Right forelimb (tissue), 1 donor: ENCODE results near the gene CNFN.

Experiments
- DNase-seq: peaks from one replicate; pipeline ENCODE4 v3.0.0-alpha.2; 2018

CNFN gene

DNA sequence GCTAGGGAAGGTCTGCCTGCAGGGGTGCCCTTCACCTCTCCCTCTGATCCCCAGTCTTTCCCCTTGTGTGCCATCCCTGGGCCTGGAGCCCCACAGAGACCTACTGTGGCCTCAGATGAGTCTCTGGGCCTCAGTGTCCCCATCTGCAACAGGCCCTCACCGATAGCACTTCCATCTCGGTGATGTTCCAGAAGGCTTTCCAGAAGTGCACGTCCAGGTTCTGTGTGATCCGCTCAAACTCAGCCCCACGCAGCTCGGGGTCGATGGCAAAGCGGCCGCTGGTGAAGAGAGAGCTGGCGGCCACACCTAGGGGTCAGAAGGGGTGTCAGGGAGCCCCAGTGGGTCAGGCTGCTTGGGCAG, 17.7 kb upstream of the CNFN start:
- no peak for DNase-seq

DNA sequence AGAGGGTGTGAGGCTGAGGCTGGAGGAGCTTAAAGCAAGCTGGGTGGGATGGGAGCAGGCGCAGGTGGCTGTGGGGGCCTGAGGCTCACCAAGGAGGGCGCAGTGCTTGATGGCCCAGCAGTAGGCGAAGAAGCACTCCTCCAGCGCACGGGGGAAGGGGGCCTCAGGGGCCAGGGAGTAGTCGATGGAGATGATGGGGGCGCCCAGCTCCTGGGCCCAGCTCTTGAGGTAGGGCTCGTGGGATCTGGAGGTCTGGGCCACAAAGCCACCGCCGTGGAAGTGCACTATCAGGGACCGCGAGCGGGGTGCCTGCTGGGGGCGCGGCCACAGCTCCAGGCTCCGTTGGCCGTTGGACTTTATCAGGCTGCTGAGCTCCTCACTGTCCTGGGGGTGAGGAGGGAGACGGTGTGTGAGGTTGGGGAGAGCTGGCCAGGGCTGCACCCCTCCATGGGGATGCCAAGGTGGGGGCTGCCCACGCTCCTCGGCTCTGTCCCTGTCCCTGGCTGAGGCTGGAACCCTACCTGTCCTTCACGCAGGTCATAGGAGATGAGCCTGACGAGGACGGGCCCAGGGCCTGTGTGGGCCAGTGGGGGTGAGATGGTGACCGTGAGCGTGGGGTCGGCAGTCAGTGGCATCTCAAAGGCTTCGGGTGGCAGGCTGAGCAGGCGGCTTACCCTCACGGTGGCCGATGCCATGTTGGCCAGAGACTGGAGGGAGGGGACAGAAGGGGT, 17.2 kb upstream of the CNFN start:
- no peak for DNase-seq

DNA sequence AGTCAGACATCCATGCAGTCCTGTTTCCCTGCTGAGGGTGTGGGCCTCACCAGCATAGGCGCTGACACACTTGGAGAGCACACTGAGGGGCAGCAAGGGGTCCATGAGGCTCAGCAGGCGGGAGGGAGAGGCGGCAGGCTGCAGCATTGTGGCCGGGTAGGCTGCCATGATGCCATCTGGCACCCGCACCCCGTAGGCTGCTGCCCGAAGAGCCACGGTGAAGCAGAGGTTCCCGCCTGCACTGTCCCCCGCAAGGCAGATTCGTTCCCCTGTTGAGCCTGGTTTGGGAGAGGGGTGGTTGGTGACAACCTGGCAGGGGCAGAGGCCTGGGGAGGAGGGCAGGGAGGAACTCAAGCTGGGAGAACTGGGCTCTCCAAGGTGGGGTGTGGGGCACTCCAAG, 16.0 kb upstream of the CNFN start:
- no peak for DNase-seq

DNA sequence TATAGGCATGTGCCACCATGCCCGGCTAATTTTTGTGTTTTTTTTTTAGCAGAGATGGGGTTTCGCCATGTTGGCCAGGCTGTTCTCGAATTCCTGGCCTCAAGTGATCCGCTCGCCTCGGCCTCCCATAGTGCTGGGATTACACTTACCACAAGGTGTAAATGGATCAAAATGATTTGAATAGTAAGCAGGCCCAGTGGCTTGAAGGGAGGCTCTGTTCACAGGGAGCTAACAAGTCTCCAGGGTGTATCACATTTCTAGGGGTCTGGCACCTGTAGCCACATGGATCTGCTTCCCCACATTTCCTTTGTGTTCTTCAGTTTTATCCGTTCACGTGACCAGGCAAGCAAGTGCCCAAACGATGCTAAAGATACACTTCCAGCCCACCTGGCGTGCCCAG, 13.5 kb upstream of the CNFN start:
- DNase-seq = no peak

DNA sequence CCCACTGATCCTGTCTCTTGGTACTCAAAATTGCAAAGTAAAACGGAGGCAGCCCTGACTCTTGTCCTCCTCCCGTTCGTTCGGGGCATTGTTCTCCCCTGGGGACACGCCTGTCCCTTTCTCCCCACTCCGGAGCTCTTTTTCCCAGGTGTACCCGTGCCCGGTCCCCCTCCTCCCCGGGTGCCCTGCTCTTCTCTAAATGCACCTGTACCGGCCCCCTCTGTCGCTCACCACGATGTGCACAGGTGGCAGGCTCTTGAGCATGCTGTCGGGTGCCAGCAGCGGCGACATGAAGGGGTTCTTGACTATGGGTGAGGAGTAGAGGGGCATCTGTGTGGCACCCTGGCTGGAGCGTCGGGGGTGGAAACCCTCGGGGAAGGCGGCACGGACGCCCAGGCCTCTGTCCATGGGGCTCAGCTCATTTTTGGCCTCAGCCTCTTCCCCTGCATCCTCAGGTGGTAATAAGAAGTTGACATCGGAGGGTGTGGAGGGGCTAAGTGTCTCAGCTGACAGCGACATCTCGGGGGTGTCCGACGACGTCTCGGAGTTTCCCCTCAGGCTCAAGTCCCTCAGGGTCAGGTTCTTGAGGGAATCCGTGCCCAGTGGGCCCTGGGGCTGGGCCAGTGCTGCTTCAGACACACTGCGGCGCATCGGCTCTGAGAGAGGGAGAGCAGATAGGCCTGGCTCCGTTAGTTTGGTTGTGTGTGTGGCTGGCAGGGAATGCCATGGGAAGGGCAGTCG, 12.4 kb upstream of the CNFN start:
- DNase-seq = no peak

DNA sequence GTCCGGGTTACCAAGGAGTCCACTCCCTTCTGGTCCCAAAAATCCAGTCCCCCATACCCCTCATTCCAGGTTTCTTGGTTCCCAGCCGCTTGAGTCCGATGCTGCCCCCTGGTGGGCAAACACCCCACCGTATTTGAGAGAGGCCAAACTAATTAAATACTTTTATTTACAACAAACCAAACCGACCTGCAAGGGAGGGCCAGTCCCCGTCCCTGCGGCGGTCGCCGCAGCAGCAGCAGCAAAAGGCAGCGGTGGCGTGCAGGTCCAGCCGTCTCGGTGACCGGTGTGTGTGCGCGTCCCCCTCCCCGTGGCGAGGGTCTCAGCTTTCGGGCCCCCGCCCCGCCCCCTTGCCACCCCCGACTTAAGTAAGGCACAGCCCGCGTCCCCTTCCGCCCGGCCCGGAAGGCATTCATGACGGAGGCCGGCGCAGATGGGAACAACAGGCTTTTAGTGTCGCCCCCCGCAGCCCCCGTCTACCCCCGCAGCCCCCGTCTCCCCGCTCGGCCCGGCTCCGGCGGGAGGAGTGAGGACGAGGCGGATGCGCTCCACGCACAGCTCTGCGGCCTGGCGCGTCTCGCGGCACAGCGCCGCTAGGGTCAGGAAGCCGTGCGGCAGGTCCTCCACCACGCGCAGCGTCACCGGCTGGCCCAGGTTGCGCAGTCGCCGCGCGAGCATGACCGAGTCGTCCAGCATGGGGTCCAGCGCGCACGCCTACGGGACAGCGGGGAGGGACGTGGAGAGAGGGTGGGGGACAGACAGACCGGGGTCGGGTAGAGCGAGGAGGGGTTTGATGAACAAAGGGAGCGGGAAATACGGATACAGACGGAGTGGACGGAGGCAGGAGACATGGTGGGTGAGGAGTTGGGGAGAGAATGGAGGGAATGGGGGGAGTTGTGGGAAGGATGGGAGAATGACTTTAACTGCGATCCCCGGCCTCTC, 11.5 kb upstream of the CNFN start:
- DNase-seq = peak; percentile 90

DNA sequence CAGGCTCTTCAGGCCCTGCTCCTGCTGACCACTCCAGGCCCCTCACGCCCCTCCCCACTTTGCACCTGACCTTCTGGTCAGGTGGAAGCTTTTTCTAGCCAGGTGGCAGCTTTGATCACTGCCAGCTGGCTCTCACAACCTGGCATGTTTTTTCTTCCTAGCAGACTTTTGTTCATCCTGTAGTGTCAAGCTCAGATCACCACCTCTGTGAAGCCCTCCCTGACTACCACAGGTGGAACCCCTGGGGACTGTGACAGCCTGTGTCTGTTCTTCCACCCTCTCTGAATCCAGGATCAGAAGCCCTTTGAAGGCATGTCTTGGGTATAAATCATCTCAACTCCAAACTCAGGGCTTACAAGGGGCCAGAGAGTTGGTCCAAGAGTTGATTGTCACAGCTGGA, 10.3 kb upstream of the CNFN start:
- no peak for DNase-seq

DNA sequence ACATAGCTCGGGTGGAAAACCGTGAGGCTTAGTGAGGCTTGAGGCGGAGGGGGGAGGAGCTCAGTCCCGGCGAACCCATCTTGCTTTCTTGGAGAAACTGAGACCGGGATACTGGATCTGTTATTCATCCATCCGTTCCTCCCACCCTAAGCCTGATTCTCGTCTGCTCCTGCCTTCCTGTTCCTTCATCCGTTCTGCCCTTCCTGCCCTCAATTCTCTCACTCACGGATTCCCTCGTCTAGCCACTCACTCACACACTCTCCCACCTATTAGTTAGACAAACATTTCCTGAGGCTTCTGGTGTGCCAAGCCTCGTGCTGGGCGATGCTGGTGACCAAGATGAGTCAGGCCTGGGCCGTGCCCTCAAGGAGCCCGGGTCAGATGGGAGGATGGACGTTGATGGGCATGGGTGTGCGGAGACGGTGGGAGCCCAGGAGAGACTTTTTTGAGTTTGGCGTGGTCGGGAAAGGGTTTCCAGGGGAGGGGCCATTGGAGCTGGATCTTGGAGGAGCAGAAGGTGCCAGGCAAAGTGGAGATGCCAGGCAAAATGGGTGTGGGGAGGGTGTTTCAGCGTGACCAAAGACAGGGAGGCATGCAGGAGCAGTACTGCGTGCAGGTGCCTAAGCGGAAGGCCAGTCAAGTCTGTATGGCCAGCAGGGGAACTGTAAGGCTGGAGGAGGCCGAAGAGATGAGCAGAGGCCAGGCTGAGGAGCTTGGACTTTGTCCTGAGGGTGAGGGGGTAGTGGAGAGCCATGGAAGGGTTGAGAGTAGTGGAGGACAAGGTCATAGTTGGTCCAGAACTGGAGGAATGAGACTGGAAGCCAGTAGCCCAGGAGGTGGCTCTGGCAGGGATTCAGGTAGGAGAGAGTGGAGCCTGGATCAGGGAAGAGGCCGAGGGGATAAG, 7.4 kb upstream of the CNFN start:
- DNase-seq = no peak

DNA sequence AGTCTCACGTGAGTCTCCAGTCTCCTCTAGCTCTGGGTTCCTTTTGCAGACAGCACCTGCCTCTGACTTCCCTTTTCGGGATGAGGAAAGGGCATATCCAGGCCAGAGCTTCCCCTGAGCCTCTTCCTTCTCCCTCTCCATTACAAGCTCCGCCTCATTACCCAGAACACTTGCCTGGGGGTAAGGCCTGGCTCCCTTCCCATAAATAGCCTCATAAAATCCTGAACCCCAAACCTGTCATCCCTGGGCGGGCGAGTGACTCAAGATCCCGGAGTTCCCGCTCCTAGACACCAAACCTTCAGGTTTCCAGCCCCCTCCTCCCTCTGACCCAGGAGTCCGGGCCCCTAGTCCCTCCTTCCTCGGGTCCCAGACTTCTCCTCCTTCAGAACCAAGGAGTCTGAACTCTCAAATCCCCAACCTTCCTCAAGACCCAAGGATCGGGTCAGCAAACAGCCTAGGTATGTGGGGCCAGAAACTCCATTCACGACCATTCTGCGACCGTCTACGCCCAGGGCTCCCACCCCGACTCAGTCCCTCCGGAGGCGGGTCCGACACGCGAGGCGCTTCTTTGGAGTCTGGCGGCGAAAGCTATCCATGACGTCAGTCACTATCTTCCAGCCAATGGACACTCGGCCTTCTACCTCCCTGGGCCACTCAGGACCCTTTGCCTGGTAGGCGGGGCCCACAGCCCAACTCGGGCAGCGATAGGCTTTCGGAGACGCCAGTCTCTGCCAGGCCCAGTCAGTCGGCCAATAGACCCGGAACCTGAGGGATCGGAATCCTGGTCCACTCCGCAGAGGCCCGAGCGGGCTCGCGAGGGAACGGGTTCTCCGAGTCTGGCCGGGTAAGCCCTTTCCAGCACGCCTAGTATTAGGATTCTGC, 6.5 kb upstream of the CNFN start:
- DNase-seq = peak; percentile 99

DNA sequence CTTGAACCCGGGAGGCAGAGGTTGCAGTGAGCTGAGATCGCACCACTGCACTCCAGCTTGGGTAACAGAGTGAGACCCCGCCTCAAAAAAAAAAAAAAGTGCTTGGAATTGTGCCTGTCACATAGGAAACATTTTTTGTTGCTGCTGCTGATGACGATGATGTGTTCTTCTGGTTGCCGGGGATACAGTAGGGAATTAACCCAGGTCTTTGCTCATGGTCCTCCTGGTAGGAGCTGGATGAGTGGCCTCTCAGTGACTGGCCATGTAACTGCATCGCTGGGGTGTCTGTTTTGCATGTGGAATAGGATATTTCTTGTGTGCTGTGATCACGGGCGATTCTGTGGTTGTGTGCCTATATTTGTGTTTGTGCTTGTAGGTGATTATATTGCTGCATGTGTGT, 4.7 kb upstream of the CNFN start:
- no peak for DNase-seq

DNA sequence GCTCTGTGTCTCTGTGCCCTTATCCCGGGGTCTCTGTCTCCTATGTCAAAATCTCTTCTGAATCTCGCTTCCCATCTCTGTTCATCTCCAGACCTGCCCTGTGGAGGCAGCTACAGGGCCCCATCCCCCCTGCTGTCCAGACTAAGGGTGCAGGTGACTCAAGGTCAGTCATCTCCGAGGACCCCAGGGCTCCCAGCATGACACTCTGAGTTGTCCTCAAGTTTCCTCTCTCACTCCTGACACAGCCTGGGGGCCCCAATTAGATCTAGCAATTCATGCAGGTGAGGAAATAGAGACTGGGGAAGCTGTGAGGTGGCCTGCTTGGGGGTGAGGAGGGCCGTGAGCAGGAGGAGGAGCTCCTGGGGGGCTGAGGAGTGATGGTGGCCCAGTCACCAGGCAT, 2.1 kb upstream of the CNFN start:
- no peak for DNase-seq

DNA sequence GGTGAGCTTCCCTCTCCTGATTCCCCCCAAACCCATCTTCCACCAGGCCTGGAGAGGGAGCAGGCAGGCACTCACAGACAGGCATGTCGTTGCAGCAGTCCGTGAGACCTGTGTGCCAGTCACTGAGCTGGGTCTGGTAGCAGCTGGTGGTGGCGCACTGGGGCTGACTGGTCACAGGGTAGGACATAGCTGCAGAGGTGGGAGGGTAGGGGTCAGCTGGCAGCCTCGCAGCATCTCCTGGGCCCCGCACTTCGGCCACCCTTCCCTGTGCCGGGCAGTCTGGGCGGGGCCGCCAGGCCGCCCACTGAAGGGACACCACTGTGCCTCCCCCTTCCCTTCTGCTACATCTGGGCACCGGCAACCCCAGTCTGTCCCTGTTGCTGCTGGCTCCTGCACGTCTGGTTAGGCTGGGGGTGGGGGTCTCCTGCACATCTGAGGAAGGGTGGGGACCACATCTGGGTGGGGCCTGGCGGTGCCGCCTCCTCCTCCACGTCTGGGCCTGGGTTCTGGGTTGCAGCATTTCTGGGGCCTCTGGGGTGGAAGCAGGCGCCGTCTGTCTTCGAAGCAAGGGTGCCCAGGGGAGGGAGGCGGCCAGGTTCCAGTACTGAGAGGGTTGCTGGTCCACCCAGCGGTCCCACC, 1.1 kb downstream of the CNFN start:
- DNase-seq = no peak

DNA sequence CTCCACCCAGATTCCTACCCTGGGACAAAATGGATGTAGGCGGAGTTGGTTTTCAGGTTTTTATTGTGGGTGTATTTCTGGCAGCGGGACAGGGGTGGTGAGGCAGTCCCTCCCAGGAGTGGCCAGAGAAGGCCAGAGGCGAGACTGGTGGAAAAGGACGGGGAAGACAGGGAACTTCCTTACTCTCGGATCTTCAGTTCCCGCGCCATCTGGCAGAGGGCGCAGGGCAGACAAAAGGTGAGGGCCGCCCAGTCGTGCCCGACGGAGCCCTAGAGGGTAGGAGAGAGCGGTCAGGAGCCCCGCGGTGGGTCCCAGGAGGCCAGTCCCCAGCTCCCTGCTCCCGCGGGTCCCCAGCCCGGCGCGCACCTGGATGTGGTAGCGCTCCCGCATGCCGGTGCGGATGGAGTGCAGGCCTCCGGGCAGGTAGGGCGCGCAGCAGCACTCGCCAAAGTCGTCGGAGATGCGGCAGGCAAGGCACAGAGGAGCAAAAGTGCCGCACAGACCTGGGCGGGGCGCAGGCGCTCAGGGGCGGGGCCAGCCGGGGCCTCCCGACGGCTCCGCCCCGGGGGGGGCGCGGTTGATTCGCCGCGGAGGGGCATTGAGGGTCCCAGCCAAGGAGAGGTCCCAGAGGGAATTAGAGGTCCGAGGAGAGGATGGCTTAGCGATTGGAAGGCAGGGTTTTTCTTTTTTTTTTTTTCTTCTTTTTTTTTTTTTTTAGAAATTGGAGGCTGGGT, 3.0 kb downstream of the CNFN start:
- DNase-seq = peak; percentile 64

DNA sequence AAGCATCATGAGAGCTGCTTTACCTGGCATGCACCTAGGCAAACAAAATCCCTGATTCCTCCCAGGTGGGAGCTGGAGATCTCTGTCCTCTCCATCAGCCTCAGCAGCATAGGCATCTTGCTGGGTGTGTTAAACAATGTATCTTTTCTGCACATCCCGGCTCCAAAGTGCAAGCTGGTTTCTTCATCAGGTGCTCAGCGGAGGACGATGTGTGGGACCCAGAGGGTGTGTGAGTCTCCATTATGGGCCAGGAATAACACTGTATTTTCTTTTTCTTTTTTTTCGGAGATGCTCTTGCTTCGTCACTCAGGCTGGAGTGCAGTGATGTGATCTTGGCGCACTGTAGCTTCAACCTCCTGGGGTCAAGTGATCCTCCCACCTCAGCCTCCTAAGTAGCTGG, 9.9 kb downstream of the CNFN start:
- no peak for DNase-seq

DNA sequence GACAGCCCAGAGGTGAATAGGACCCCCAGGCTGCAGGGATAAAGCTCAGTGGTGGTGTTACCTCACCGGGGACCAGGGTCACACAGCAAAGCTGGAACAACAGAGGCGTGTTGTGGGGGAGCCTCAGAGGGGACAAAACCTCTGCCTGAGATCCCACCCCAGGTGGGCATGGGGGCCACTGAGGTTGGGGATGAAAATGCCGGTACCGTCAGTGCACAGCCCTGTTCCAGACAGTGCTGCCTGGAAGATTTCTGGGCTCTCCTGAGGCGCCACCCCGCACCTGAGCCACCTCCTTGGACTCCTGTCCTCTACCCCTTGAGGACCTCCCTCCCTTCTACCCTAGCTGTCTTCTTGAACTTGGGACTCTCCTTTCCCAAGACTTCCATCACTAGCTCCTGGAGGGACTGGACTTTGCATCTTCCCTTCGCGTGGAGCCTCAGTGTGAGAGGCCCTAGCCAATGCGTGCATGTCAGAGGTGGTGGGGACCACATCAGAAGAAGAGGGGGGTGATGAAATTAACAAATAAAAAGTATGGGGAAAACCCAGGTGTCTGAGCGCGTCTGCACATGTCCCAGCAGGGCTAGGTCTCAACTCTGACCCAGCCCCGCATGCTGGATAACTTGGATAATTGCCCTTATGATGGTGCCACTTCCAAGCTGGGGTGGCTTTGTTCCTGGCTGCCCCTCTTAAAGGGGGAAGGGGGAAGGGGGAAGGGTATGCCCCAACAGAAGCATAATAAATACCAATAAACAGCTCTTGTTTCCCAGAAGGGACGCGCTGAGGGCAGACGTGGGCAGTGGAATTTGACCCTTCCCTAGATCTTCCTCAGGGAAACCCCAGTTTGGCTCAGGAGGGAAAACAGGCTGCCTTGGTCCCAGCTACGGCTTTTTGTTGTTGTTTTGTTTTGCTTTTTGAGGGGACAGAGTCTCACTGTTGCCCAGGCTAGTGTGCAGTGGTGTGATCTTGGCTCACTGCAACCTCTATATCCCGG, 11.6 kb downstream of the CNFN start:
- no peak for DNase-seq

DNA sequence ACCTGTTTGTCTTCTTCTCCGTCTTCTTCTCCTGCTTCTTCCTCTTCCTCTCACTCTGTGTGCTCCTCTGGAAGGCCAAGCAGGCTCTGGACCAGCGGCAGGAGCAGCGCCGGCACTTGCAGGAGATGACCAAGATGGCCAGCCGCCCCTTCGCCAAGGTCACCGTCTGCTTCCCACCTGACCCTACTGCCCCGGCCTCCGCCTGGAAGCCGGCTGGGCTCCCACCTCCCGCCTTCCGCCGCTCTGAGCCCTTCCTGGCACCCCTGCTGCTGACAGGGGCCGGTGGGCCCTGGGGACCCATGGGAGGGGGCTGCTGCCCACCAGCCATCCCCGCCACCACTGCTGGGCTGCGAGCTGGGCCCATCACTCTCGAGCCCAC, 13.9 kb downstream of the CNFN start:
- DNase-seq = no peak

DNA sequence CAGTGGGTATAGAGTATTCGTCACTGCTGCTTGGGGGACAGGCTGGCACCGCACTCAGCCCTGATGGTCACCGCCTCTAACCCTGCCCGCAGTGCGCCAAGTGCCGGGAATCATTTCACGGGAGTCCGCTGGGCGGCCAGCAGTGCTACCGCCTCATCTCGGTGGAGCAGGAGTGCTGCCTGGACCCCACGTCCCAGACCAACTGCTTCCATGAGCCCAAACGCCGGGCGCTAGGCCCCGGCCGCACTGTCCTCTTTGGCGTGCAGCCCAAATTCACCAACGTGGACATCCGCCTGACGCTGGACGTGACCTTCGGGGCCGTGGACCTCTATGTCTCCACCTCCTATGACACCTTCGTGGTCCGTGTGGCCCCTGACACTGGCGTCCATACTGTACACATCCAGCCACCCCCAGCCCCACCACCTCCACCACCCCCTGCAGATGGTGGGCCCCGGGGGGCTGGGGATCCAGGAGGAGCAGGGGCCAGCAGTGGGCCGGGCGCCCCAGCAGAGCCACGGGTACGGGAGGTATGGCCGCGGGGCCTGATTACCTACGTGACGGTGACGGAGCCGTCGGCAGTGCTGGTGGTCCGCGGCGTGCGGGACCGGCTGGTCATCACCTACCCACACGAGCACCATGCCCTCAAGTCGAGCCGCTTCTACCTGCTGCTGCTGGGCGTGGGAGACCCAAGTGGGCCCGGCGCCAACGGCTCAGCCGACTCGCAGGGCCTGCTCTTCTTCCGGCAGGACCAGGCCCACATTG, 14.5 kb downstream of the CNFN start:
- no peak for DNase-seq

DNA sequence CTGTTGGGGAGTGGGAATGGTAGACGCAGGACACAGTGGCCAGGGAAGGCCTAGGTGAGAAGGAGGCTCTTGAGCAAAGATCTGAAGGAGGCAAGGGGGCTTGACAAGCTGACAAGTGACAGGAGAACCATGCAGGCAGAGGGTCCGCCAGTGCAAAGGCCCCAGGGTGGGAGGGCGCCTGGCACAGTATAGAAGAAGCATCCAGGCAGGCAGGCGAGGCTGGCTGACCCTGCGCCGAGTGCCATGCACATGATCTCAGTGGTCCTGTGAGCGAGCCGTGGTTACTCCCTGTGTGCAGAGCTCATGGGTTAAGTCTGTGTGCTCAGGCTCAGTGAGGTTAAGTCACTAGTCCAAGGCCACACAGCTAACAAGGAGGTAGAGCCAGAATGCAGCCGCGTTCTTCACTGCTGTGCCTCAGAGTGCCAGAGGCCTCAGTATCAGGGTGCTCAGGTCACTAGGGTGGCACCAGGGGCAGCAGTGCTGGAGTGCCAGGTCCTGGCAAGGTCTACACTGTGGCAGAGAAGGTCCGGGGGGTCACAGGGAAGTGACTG, 15.2 kb downstream of the CNFN start:
- DNase-seq = no peak
